Hepatocyte (in vitro differentiated cells): Measurements from ENCODE around the gene PARP6. TPM values are rescaled to one million over a fixed set of nuclear protein-coding genes. Genes with fewer than 3 reads are reported as not detected.

ENCODE experiments used
- DNase-seq: peaks from one replicate; pipeline ENCODE4 v3.0.0-alpha.2; 2016; ENCODE audit warnings: low spot score
- H2AFZ ChIP-seq: fragments of 200-600 bp; sonication (generic); 2 replicates; pipeline ENCODE4 v1.6.0; 2016; ENCODE audit warnings: antibody characterized with exemption, mild to moderate bottlenecking
- H3K27ac ChIP-seq: fragments of 200-600 bp; sonication (generic); 2 replicates; pipeline ENCODE4 v1.5.1; 2016; ENCODE audit warnings: mild to moderate bottlenecking
- H3K27me3 ChIP-seq: fragments of 200-600 bp; sonication (generic); 2 replicates; pipeline ENCODE4 v1.6.1; 2016
- H3K36me3 ChIP-seq: fragments of 200-600 bp; sonication (generic); replicated peaks from 2 replicates; pipeline ENCODE4 v1.5.1; 2016; ENCODE audit warnings: low read depth; ENCODE audit not compliant: insufficient read depth
- H3K4me1 ChIP-seq: fragments of 200-600 bp; sonication (generic); 2 replicates; pipeline ENCODE4 v1.5.1; 2016; ENCODE audit warnings: mild to moderate bottlenecking, moderate library complexity; ENCODE audit not compliant: insufficient read depth
- H3K4me2 ChIP-seq: fragments of 200-600 bp; sonication (generic); 2 replicates; pipeline ENCODE4 v1.6.0; 2016
- H3K4me3 ChIP-seq: fragments of 200-600 bp; sonication (generic); 2 replicates; pipeline ENCODE4 v1.5.1; 2016; ENCODE audit warnings: mild to moderate bottlenecking
- H3K79me2 ChIP-seq: fragments of 200-600 bp; sonication (generic); 2 replicates; pipeline ENCODE4 v1.6.0; 2017; ENCODE audit warnings: mild to moderate bottlenecking
- H3K9me2 ChIP-seq: fragments of 200-600 bp; sonication (generic); replicated peaks from 2 replicates; pipeline ENCODE4 v1.6.0; 2017; ENCODE audit warnings: mild to moderate bottlenecking; ENCODE audit not compliant: insufficient read depth
- H3K9me3 ChIP-seq: fragments of 200-600 bp; sonication (generic); 2 replicates; pipeline ENCODE4 v1.5.1; 2016; ENCODE audit warnings: low read depth, mild to moderate bottlenecking
- H4K20me1 ChIP-seq: fragments of 200-600 bp; sonication (generic); 2 replicates; pipeline ENCODE4 v1.6.0; 2016; ENCODE audit warnings: mild to moderate bottlenecking; ENCODE audit not compliant: insufficient read depth, poor library complexity, severe bottlenecking
- CTCF ChIP-seq: fragments of 200-600 bp; sonication (generic); IDR thresholded peaks from 2 replicates; pipeline ENCODE4 v1.5.1; 2016; ENCODE audit warnings: antibody characterized with exemption, mild to moderate bottlenecking; ENCODE audit not compliant: poor library complexity
- EZH2 ChIP-seq: fragments of 200-600 bp; sonication (generic); IDR thresholded peaks from 2 replicates; pipeline ENCODE4 v1.6.1; 2016; ENCODE audit warnings: antibody characterized with exemption, mild to moderate bottlenecking, borderline replicate concordance
- EZH2phosphoT487 ChIP-seq: fragments of 200-600 bp; sonication (generic); IDR thresholded peaks from one replicate; pipeline ENCODE4 v1.6.1; 2018; ENCODE audit warnings: antibody characterized with exemption, mild to moderate bottlenecking, low read depth, moderate library complexity; ENCODE audit not compliant: unreplicated experiment, severe bottlenecking
- WGBS: methylation state at CpG from one replicate; pipeline ENCODE4 v1.1.6; 2016; ENCODE audit warnings: low lambda C conversion rate; ENCODE audit errors: missing lambda C conversion rate; 5-methylcytosine and 5-hydroxymethylcytosine counted together
- polyA plus RNA-seq: library from polyadenylated mRNA; unstranded; fragments of >200 nt; fragmentation: Nextera tagmentation; extraction: Ambion mirVana; gene quantifications from 2 replicates; pipeline ENCODE4 v1.2.1, GENCODE V29; 2016
- total RNA-seq: library from RNA; depleted of rRNA; stranded (reverse); fragments of >200 nt; gene quantifications from 2 replicates; pipeline ENCODE4 v1.2.3, GENCODE V29; 2014

Gene PARP6
- total and polyA plus RNA-seq, 2 experiments from 2014 or later, result 57.1 to 61.4 TPM

GRCh38 chr15:72285402-72285801 lies 13.0 kb upstream of the PARP6 start:
- no peaks in the 10 kb centered on the region for H3K4me1 ChIP-seq
- no peaks in the 10 kb centered on the region for H3K9me2 ChIP-seq
- no peaks in the 10 kb centered on the region for H3K36me3 ChIP-seq
- no peaks in the 10 kb centered on the region for H3K27me3 ChIP-seq
- TF ChIP-seq CTCF (no peak), EZH2 (no peak), EZH2phosphoT487 (no peak)
- no peaks in the 10 kb centered on the region for H3K9me3 ChIP-seq
- no peak overlapping the region for H2AFZ ChIP-seq
- no peaks in the 10 kb centered on the region for H4K20me1 ChIP-seq
- H3K79me2 ChIP-seq, result no peaks in the 10 kb centered on the region
- H3K4me2 ChIP-seq, result no peak overlapping the region
- H3K27ac ChIP-seq, result no peak overlapping the region
- no peak for DNase-seq
- H3K4me3 ChIP-seq, result no peak overlapping the region
- WGBS, result 42% methylated on average over 3 of the region's 3 CpGs

- H2AFZ ChIP-seq, result no peak overlapping the region
- H3K27me3 ChIP-seq, result no peaks in the 10 kb centered on the region
- no peaks in the 10 kb centered on the region for H4K20me1 ChIP-seq
- no peak for TF ChIP-seq EZH2phosphoT487
- no peak for TF ChIP-seq EZH2
- no peak for TF ChIP-seq CTCF
- H3K9me2 ChIP-seq, result no peaks in the 10 kb centered on the region
- H3K4me3 ChIP-seq, result no peak overlapping the region
- no peaks in the 10 kb centered on the region for H3K4me1 ChIP-seq
- no peak overlapping the region for H3K4me2 ChIP-seq
- 83% methylated on average over 1 of the region's 1 CpG for WGBS
- no peak for DNase-seq
- no peaks in the 10 kb centered on the region for H3K79me2 ChIP-seq
- H3K9me3 ChIP-seq, result no peaks in the 10 kb centered on the region
- H3K27ac ChIP-seq, result no peak overlapping the region
- no peaks in the 10 kb centered on the region for H3K36me3 ChIP-seq
Observed at GRCh38 chr15:72284781-72285180, 12.4 kb upstream of the PARP6 start.

- DNase-seq, result no peak
- H3K27me3 ChIP-seq, result no peaks in the 10 kb centered on the region
- H3K27ac ChIP-seq, result no peak overlapping the region
- no peaks in the 10 kb centered on the region for H3K36me3 ChIP-seq
- H2AFZ ChIP-seq, result no peak overlapping the region
- H3K4me3 ChIP-seq, result no peak overlapping the region
- 84% methylated on average over 3 of the region's 3 CpGs for WGBS
- H3K9me3 ChIP-seq, result no peaks in the 10 kb centered on the region
- H3K4me1 ChIP-seq, result no peaks in the 10 kb centered on the region
- no peaks in the 10 kb centered on the region for H3K79me2 ChIP-seq
- TF ChIP-seq EZH2 (no peak), CTCF (no peak), EZH2phosphoT487 (no peak)
- H4K20me1 ChIP-seq, result no peaks in the 10 kb centered on the region
- no peaks in the 10 kb centered on the region for H3K9me2 ChIP-seq
- H3K4me2 ChIP-seq, result no peak overlapping the region
Observed at GRCh38 chr15:72281713-72282112, 9.4 kb upstream of the PARP6 start.

- H4K20me1 ChIP-seq, result no peaks in the 10 kb centered on the region
- DNase-seq, result no peak
- no peaks in the 10 kb centered on the region for H3K27me3 ChIP-seq
- no peak overlapping the region for H3K4me3 ChIP-seq
- H3K4me1 ChIP-seq, result no peaks in the 10 kb centered on the region
- no peaks in the 10 kb centered on the region for H3K9me2 ChIP-seq
- no peaks in the 10 kb centered on the region for H3K79me2 ChIP-seq
- no peaks in the 10 kb centered on the region for H3K36me3 ChIP-seq
- TF ChIP-seq EZH2phosphoT487 (no peak), CTCF (no peak), EZH2 (no peak)
- 79% methylated on average over 2 of the region's 2 CpGs for WGBS
- no peak overlapping the region for H2AFZ ChIP-seq
- no peak overlapping the region for H3K4me2 ChIP-seq
- H3K9me3 ChIP-seq, result no peaks in the 10 kb centered on the region
- H3K27ac ChIP-seq, result no peak overlapping the region
Observed at GRCh38 chr15:72280751-72281150, 8.4 kb upstream of the PARP6 start.
